T-helper 2 cell treated with Interferon-gamma antibody and Interleukin-4, amounts not matched to agents 100 ng/mL and 5 ng/mL, for 36 hours (primary cell): ENCODE measurements around the gene RHOBTB3. TPM values are rescaled to one million over a fixed set of nuclear protein-coding genes. Genes with fewer than 3 reads are reported as not detected.

Source experiments
- intact Hi-C: fragments of 100-400 bp; cut with micrococcal nuclease; formaldehyde crosslinking; loops from one replicate; pipeline ENCODE4 v1.15.1; 2023
- total RNA-seq: library from RNA; stranded (reverse); gene quantifications from 2 replicates; pipeline ENCODE4 v1.2.3, GENCODE V29; 2022

The RHOBTB3 gene
- total RNA-seq, 1 donor from 2014 or later: 0.59 TPM

GRCh38 chr5:95815155-95815729 is 84.1 kb downstream of the RHOBTB3 start:
- intact Hi-C loops: no loop called here

GRCh38 chr5:95816341-95816740 is 85.2 kb downstream of the RHOBTB3 start:
- intact Hi-C loops: no loop called here

GRCh38 chr5:95816776-95817175 is 85.6 kb downstream of the RHOBTB3 start:
- intact Hi-C loops: no loop called here

- intact Hi-C loops: no loop called here
Measured at GRCh38 chr5:95817430-95817829, 86.3 kb downstream of the RHOBTB3 start.

- intact Hi-C loops: no loop called here
Measured at GRCh38 chr5:95818181-95819147, 87.3 kb downstream of the RHOBTB3 start.

GRCh38 chr5:95821110-95822021 is 90.2 kb downstream of the RHOBTB3 start:
- intact Hi-C loops: loop anchor here (1.0 to 5.0 kb wide), 7 partner anchors 13 to 841 kb away; partner anchors contain the start of genes CAST and SKIC3

- intact Hi-C loops: loop anchor here (1.0 to 5.0 kb wide), 7 partner anchors 12 to 840 kb away; partner anchors contain the start of genes CAST and SKIC3
Measured at GRCh38 chr5:95822043-95822541, 91.0 kb downstream of the RHOBTB3 start.

GRCh38 chr5:95822542-95823181 is 91.5 kb downstream of the RHOBTB3 start, which contains the start of gene GLRX:
Gene GLRX (minus strand): TSS chr5:95822726. CDS start chr5:95822662, 64 bp downstream.
- intact Hi-C loops: loop anchor here (1.0 to 5.0 kb wide), 7 partner anchors 12 to 840 kb away; partner anchors contain the start of genes CAST and SKIC3

GRCh38 chr5:95823218-95823737 is 92.1 kb downstream of the RHOBTB3 start:
- intact Hi-C loops: loop anchor here (5.0 kb wide), 3 partner anchors 106 to 839 kb away; partner anchors contain the start of genes CAST and SKIC3

- intact Hi-C loops: loop anchor here (1.0 to 5.0 kb wide), 5 partner anchors 107 to 838 kb away; partner anchors contain the start of genes CAST, ELL2, RFESD and SKIC3
Measured at GRCh38 chr5:95823738-95824609, 92.8 kb downstream of the RHOBTB3 start.

- intact Hi-C loops: loop anchor here (1.0 to 5.0 kb wide), 5 partner anchors 107 to 838 kb away; partner anchors contain the start of genes CAST, ELL2, RFESD and SKIC3
Measured at GRCh38 chr5:95824747-95825146, 93.6 kb downstream of the RHOBTB3 start.

GRCh38 chr5:95825495-95825894 is 94.4 kb downstream of the RHOBTB3 start:
- intact Hi-C loops: loop anchor here (2.0 kb wide), 1 partner anchor 179 kb away; the partner anchor contains the start of gene RFESD

- intact Hi-C loops: no loop called here
Measured at GRCh38 chr5:95826949-95827891, 96.1 kb downstream of the RHOBTB3 start.

GRCh38 chr5:95827892-95828246 is 96.7 kb downstream of the RHOBTB3 start:
- intact Hi-C loops: no loop called here

GRCh38 chr5:95830226-95830625 is 99.1 kb downstream of the RHOBTB3 start:
- intact Hi-C loops: no loop called here

GRCh38 chr5:95832664-95833063 is 101.5 kb downstream of the RHOBTB3 start:
- intact Hi-C loops: no loop called here

- intact Hi-C loops: loop anchor here (1.0 kb wide), 1 partner anchor 7 kb away; no protein-coding TSS in a partner anchor
Measured at GRCh38 chr5:95835682-95836385, 104.7 kb downstream of the RHOBTB3 start.
